Measurements from ENCODE around the gene CAPN7. TPM values are rescaled to one million over a fixed set of nuclear protein-coding genes. Genes with fewer than 3 reads are reported as not detected.
A peak's percentile ranks its signal among the peaks of the same experiment; 100 is the strongest.

Gene CAPN7
- total RNA-seq, 1 experiment from 2014 or later = 27.7 TPM

DNA sequence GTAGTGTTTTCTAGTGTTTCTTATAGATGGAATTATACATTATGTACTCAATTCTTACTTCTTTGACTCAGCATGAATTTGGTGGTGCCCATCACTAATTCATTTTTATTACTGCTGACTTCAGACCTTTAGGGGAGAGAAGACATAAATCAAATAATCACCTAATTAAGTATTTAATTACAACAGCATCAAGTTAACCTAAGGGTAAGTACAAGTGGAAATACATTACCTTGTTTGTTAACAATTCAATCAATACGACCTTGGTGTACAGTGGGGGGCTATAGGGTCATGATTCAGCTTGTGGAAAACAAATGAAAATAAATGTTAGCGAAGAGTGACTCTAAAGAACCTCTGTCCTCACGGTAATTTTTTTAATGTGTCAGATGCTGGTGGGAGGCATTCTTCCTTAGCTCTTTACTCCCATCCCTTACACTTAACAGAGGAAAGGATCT lies 538 bp upstream of the CAPN7 start:
- Histone ChIP-seq H4K20me1 (ENCODE audit: insufficient read depth) (no peaks in the 10 kb centered on the region), H3K9me3 (ENCODE audit: control insufficient read depth in 1 of 2, insufficient read depth in 1 of 2, low read depth in 1 of 2, low read length in 2 of 2) (no peaks in the 10 kb centered on the region), H3K4me3 (replicated peaks in 1 of 2; ENCODE audit: low read depth in 1 of 2, low read length in 2 of 2) (peak overlapping the region; percentile 39 to 92), H3K4me1 (ENCODE audit: control insufficient read depth in 1 of 2, insufficient read depth in 2 of 2, low read length in 2 of 2) (peaks cover 6 to 18% of the 10 kb centered on the region in 2 experiments; a peak in 3 of 4 replicates), H2AFZ (ENCODE audit: low read depth, low read length, poor library complexity, severe bottlenecking) (peak overlapping the region; percentile 96), H3K27ac (ENCODE audit: low read depth, low read length) (no peak overlapping the region), H3K9ac (ENCODE audit: low read length) (peak overlapping the region; percentile 30), H3K36me3 (ENCODE audit: control insufficient read depth in 1 of 2, insufficient read depth in 2 of 2, low read length in 2 of 2) (peaks cover 0 to 3% of the 10 kb centered on the region in 2 experiments; a peak in 1 of 4 replicates), H3K4me2 (ENCODE audit: low read length) (peak overlapping the region; percentile 86), H3K9me2 (ENCODE audit: insufficient read depth) (no peaks in the 10 kb centered on the region), H3K79me2 (ENCODE audit: insufficient read depth, low read length) (peaks cover 38% of the 10 kb centered on the region), H3K27me3 (ENCODE audit: insufficient read depth, low read length) (no peaks in the 10 kb centered on the region)
- TF ChIP-seq EGR1 (IDR thresholded peaks at IDR 0.05; ENCODE audit: low read depth) (no peak), YY1 (IDR thresholded peaks at IDR 0.05; ENCODE audit: extremely low read depth, insufficient replicate concordance, low read depth, low read length) (no peak), CEBPB (IDR thresholded peaks at IDR 0.05; ENCODE audit: low read depth) (no peak), JUND (IDR thresholded peaks at IDR 0.05) (no peak), RAD21 (IDR thresholded peaks at IDR 0.05; ENCODE audit: low read depth) (no peak), EZH2phosphoT487 (IDR thresholded peaks at IDR 0.05; ENCODE audit: borderline replicate concordance) (no peak), SIN3A (IDR thresholded peaks at IDR 0.05; ENCODE audit: low read depth) (no peak), CBX3 (IDR thresholded peaks at IDR 0.05; ENCODE audit: low read depth) (no peak), POLR2A (IDR thresholded peaks at IDR 0.05; ENCODE audit: borderline replicate concordance, extremely low read depth, insufficient read depth, insufficient read length) (no peak), EZH2 (IDR thresholded peaks at IDR 0.05) (no peak), TCF7L2 (IDR thresholded peaks at IDR 0.05; ENCODE audit: borderline replicate concordance, extremely low read depth, insufficient read depth, insufficient read length) (no peak), FOSL1 (IDR thresholded peaks at IDR 0.05; ENCODE audit: low read depth) (no peak), ELF1 (IDR thresholded peaks at IDR 0.05; ENCODE audit: borderline replicate concordance, low read depth) (no peak)
- TF ChIP-seq, protein P1, sequence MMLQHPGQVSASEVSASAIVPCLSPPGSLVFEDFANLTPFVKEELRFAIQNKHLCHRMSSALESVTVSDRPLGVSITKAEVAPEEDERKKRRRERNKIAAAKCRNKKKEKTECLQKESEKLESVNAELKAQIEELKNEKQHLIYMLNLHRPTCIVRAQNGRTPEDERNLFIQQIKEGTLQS (IDR thresholded peaks at IDR 0.05) = no peak
- TF ChIP-seq, protein P2, sequence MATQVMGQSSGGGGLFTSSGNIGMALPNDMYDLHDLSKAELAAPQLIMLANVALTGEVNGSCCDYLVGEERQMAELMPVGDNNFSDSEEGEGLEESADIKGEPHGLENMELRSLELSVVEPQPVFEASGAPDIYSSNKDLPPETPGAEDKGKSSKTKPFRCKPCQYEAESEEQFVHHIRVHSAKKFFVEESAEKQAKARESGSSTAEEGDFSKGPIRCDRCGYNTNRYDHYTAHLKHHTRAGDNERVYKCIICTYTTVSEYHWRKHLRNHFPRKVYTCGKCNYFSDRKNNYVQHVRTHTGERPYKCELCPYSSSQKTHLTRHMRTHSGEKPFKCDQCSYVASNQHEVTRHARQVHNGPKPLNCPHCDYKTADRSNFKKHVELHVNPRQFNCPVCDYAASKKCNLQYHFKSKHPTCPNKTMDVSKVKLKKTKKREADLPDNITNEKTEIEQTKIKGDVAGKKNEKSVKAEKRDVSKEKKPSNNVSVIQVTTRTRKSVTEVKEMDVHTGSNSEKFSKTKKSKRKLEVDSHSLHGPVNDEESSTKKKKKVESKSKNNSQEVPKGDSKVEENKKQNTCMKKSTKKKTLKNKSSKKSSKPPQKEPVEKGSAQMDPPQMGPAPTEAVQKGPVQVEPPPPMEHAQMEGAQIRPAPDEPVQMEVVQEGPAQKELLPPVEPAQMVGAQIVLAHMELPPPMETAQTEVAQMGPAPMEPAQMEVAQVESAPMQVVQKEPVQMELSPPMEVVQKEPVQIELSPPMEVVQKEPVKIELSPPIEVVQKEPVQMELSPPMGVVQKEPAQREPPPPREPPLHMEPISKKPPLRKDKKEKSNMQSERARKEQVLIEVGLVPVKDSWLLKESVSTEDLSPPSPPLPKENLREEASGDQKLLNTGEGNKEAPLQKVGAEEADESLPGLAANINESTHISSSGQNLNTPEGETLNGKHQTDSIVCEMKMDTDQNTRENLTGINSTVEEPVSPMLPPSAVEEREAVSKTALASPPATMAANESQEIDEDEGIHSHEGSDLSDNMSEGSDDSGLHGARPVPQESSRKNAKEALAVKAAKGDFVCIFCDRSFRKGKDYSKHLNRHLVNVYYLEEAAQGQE (IDR thresholded peaks at IDR 0.05; ENCODE audit: low read depth) = no peak
- TF ChIP-seq, protein P3, sequence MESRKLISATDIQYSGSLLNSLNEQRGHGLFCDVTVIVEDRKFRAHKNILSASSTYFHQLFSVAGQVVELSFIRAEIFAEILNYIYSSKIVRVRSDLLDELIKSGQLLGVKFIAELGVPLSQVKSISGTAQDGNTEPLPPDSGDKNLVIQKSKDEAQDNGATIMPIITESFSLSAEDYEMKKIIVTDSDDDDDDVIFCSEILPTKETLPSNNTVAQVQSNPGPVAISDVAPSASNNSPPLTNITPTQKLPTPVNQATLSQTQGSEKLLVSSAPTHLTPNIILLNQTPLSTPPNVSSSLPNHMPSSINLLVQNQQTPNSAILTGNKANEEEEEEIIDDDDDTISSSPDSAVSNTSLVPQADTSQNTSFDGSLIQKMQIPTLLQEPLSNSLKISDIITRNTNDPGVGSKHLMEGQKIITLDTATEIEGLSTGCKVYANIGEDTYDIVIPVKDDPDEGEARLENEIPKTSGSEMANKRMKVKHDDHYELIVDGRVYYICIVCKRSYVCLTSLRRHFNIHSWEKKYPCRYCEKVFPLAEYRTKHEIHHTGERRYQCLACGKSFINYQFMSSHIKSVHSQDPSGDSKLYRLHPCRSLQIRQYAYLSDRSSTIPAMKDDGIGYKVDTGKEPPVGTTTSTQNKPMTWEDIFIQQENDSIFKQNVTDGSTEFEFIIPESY (IDR thresholded peaks at IDR 0.05; ENCODE audit: extremely low read depth, insufficient replicate concordance, low read length) = no peak
- TF ChIP-seq, protein P4, sequence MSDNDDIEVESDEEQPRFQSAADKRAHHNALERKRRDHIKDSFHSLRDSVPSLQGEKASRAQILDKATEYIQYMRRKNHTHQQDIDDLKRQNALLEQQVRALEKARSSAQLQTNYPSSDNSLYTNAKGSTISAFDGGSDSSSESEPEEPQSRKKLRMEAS (IDR thresholded peaks at IDR 0.05) = no peak
- TF ChIP-seq, protein P5, sequence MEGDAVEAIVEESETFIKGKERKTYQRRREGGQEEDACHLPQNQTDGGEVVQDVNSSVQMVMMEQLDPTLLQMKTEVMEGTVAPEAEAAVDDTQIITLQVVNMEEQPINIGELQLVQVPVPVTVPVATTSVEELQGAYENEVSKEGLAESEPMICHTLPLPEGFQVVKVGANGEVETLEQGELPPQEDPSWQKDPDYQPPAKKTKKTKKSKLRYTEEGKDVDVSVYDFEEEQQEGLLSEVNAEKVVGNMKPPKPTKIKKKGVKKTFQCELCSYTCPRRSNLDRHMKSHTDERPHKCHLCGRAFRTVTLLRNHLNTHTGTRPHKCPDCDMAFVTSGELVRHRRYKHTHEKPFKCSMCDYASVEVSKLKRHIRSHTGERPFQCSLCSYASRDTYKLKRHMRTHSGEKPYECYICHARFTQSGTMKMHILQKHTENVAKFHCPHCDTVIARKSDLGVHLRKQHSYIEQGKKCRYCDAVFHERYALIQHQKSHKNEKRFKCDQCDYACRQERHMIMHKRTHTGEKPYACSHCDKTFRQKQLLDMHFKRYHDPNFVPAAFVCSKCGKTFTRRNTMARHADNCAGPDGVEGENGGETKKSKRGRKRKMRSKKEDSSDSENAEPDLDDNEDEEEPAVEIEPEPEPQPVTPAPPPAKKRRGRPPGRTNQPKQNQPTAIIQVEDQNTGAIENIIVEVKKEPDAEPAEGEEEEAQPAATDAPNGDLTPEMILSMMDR (IDR thresholded peaks at IDR 0.05 in 2 of 3, conservative IDR thresholded peaks at IDR 0.05 in 1 of 3; ENCODE audit: borderline replicate concordance in 1 of 3, insufficient read depth in 1 of 3, low read depth in 2 of 3, low read length in 2 of 3) = no peak; a peak in 1 of 6 replicates
- RAD21 ChIA-PET (ENCODE audit: low non-redundant PET in 1 of 2, low total read pairs in 2 of 2, uncharacterized antibody in 2 of 2, unreplicated experiment in 2 of 2) = interaction anchor here in 1 of 2 experiments (0.7 kb wide), 1 partner anchor 98 kb away, joined by 3 read pairs; no protein-coding TSS in a partner anchor
- intact Hi-C loops (cut with micrococcal nuclease) = loop anchor here (10.0 kb wide), 2 partner anchors 281 to 979 kb away; no protein-coding TSS in a partner anchor
- CTCF ChIA-PET = interaction anchor here (0.6 to 5.0 kb wide), 12 partner anchors 12 to 574 kb away, joined by 3 to 43 read pairs (median 3); no protein-coding TSS in a partner anchor
- ATAC-seq = no peak
- TSS peak; percentile 96 for BruUV-seq (replicated peaks)
- no peak for DNase-seq (ENCODE audit: low read depth, low spot score)
- POLR2A ChIA-PET = interaction anchor here (1.0 to 1.4 kb wide), 3 partner anchors 10 to 1059 kb away, joined by 3 to 5 read pairs (median 3); partner anchors contain the start of genes DPH3 and OXNAD1
